LNCaP clone FGC (cell line): ENCODE measurements around the gene MEGF11.

Source experiments
- DNase-seq: peaks from one replicate; pipeline ENCODE4 v3.0.0-alpha.2; 2011; ENCODE audit warnings: low read depth
- H3K4me3 ChIP-seq: 2 replicates; pipeline ENCODE4 v1.5.1; 2011; ENCODE audit warnings: mild to moderate bottlenecking, low read depth, low read length, control low read depth
- CTCF ChIP-seq: IDR thresholded peaks from 2 replicates; pipeline ENCODE4 v1.5.1; 2012; ENCODE audit warnings: mild to moderate bottlenecking; ENCODE audit not compliant: control insufficient read depth, insufficient read depth; ENCODE audit errors: extremely low read depth

Gene MEGF11

GRCh38 chr15:66253418-66254088 is at the start of gene MEGF11:
Gene MEGF11 (minus strand): TSS chr15:66253750. CDS start chr15:66128403, 125,347 bp downstream.
- no peak for DNase-seq
- peak within 1 kb of the TSS; percentile 44 for H3K4me3 ChIP-seq
- no peak for TF ChIP-seq CTCF

GRCh38 chr15:66302489-66303278 is 49.1 kb upstream of the MEGF11 start:
- DNase-seq: no peak
- TF ChIP-seq CTCF: no peak
- H3K4me3 ChIP-seq: no peak overlapping the region

- TF ChIP-seq CTCF: no peak
- DNase-seq: no peak
- no peak overlapping the region for H3K4me3 ChIP-seq
Observed at GRCh38 chr15:66298803-66299251, 45.3 kb upstream of the MEGF11 start.

- H3K4me3 ChIP-seq: no peak overlapping the region
- no peak for DNase-seq
- TF ChIP-seq CTCF: no peak
Observed at GRCh38 chr15:66296186-66296585, 42.6 kb upstream of the MEGF11 start.

DNA sequence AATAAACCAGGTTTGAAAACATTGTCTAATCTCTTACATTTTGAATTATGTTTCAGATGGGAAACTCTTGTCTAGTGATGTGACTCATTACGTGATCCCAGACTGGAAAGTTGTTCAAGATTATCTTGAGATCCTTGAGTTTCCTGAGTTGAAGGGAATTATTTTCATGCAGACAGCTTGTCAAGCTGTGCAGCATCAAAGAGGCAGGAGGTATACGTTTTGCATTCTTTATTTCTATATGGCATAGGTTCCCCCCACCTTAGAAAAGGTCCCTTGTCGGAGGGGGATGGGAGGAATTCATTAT is 41.3 kb upstream of the MEGF11 start:
- no peak overlapping the region; the same call in 1 of the 2 replicates for H3K4me3 ChIP-seq

GRCh38 chr15:66294157-66294931 is 40.8 kb upstream of the MEGF11 start:
- peak overlapping the region; percentile 53 for H3K4me3 ChIP-seq
- no peak for TF ChIP-seq CTCF
- no peak for DNase-seq

More for the DNA sequence above, 41.3 kb upstream of the MEGF11 start:
- DNase-seq: no peak
- TF ChIP-seq CTCF: no peak
